NCI-H82 (cell line): ENCODE measurements around the gene GALNT2.
A peak's percentile ranks its signal among the peaks of the same experiment; 100 is the strongest.

Experiments used
- DNase-seq: peaks from one replicate; lab custom pipeline; 2025; lab: John Stamatoyannopoulos, UW

The GALNT2 gene

DNA sequence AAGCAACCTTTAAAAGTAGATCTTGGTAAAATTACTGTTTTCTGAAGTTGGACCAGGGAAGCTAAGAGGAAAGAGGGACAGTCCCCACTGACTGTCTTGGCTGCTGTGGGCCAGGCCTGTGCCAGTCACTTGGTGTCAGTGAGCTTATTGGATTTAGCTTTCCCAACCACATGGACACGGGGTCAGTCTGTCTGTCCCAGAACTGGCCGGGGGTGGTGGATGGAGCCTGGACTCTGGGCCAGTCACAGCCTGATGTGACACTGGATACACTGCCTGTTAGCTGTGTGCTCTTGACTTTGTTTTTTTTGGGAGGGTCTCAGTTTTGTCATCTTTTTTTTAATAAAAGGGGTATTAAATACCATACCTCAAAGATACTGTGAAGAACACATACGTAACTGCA lies 96.7 kb downstream of the GALNT2 start:
- no peak for DNase-seq

DNA sequence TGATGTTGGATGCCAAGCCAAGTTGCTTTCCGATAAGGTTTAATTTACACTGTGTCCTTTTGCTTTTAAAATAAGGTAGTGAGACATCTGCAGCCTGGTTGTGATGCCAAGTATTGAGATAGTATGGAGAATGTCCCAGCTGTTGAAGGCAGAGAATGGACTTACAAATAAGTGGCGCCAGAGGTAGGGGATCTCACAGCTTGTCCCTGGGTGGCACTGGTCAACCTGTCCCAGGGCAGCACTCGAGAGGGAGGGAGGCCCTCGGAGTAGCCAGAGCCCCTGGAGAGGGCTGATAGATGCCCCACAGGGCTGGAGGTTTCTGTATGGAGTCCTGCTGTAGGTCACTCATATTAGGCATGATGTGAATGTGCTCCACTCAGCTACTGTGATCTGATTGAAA lies 98.5 kb downstream of the GALNT2 start:
- no peak for DNase-seq

DNA sequence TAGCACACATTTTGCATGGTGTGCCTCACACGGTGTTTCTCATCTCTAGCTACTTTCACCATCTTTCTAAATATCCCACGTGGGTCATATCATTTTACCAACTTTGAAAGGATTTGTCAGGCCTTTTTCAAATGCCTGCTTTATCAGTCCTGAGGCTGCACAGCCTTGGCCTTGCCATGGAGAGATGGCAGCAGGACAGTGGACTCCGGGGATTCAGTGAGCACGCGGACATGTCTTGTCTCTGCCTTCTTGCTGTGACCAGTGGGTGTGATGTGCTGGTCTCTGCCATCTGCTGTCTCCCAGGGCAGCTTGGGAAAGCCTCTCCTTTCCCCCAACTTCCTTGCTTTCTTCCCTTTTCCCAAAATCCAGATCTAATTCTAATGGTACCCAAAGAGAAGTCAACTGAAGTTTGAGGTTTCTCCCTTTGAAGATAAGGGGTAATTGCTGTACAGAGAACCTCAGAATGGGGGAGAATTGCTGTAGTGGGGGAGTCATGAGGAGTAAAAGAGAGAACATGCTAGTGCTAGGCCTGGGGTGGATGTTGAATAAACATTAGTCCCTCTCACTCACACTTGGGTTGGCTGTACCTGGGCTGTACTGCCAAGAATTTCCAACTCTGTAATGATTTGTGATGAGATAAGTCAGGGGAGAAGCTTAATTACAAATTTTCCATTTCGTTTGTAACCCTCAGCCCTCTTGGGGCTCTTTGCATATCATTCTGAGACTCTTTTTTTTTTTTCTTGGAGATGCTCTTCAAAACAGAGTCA lies 99.5 kb downstream of the GALNT2 start:
- DNase-seq = no peak

DNA sequence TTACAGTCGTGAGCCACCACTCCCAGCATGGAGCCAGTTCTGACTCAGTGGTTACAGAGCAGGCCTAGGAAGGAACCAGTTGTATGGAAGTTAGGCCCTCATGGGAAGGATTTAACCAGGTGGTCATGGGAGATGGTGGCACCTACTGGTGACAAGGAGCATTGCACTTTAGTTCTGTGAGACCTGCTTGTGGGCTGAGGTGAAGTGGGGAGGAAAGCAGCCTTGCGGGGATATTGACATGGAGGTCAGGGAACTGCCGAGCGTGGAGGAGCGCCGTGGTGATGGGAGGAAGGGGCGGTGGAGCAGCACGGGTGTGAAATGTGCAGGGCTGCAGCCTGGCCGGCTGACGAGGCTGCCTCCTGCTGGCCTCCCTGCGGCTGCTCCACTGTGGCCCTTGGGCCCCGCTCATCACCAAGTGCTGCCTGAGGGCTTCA lies 100.4 kb downstream of the GALNT2 start:
- DNase-seq = peak; percentile 81

DNA sequence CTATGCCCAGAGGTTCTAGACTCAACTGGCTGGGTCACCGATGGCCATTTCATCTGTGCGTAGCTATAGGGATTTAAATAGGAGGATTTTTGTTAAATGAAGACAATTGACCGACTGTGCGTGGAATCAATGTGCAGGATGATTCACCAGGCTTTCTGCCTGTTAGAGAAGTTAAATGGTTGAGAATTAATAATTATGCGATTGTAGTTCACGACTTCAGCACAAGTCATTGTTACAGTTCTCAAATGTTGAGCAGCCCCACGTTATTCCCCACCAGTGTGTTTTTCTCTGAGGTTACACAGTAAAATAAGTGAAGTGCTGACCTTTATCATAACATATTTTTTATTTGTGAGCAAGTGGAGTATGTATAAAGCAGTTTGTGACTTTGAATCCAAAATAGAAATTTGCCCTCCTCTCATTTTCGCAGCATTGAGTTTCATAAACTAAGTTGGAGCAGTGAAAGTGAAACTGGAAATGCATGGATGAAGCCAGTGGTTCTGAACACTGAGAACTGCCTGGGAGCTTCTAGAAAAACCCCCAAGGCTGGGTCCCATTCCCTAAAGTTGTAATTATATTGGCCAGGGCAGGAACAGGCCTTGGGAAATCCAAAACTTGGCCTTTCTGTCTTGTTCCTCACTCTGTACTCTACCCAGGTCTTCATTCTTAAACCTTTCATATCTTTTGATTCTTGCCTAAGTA lies 102.6 kb downstream of the GALNT2 start:
- no peak for DNase-seq

DNA sequence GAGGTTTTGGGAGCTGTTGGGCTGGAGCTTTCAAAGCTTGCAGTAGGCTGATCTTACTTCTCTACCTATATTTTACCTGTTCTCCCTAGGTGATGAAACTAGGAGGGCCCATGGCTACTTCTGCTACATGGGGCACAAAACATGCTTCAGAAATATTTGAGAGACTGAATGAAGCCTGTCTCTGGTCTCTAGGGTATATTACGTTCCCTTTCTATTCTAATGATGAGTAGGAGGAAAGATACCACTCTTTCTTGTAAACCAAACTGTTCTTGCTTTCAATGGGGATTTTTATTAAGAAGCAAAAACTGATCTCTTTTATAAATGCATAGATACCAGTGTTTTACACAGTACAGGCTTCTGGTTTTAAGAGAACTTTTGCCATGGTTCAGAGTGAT lies 103.1 kb downstream of the GALNT2 start:
- DNase-seq = no peak

DNA sequence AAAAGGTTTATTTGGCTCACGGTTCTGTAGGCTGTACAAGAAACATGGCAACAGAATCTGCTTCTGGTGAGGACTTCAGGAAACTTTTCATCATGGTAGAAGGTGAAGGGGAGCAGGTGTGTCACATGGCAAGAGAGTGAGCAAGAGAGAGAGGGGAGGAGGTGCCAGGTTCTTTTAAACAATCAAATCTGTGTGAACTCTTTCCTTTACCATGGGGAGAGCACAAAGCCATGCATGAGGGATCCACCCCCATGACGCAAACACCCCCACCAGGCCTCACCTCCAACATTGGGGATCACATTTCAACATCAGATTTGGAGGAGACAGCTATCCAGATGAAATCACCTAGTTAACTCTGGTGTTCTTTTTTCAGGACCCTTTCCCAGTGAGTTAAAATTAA lies 103.6 kb downstream of the GALNT2 start:
- DNase-seq = no peak

DNA sequence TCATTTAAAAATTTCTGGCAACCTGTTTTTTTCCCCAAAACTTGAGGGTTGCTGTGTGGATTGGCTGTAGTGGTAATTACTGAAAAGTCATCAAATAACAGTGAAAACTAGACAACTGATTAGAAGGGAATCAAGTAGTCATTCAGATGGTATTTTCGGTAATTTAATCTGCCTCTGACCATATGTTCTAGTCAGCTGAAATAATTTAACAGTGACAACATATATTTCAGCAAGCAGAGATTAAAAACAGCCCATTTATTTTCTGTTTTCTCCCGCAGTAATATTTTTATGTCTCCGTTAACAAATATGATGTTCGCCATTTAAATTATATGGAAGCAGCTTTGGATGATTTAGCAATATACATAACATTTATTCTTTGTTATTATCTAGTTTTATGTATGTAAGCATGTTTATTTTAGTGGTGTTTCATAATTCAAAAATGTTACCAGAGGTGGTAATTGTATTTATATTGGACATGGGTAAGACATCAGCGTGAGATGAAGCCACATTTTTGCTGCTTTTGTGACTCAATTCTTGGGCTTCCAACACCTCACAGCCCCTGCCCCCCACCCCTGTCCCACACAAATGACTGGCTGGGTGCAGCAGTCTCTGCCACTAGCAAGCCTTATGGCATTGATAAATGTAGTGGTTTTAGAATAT lies 104.4 kb downstream of the GALNT2 start:
- no peak for DNase-seq

DNA sequence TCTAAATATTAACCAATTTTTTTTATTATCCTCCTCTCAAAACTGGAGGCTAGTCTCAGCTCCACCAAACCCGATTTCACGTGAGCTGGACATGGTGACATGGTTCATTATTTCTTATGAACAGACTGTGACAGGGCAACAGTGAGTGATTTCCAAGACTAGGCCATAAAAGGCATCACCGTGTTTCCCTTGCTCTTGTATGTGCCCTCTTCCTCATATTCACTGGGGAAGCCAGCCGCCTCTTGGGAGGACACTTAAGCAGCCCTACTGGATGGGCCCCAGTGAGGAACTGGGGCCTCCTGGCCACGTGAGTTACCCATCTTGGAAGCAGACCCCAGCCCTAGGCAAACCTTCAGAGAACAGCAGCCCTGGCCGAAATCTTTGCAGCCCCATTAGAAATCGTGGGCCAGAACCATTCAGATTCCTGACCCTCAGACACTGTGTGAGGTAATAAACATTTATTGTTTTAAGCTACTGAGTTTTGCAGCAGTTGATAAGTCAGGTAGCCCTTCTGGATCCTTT lies 105.0 kb downstream of the GALNT2 start:
- DNase-seq = no peak

DNA sequence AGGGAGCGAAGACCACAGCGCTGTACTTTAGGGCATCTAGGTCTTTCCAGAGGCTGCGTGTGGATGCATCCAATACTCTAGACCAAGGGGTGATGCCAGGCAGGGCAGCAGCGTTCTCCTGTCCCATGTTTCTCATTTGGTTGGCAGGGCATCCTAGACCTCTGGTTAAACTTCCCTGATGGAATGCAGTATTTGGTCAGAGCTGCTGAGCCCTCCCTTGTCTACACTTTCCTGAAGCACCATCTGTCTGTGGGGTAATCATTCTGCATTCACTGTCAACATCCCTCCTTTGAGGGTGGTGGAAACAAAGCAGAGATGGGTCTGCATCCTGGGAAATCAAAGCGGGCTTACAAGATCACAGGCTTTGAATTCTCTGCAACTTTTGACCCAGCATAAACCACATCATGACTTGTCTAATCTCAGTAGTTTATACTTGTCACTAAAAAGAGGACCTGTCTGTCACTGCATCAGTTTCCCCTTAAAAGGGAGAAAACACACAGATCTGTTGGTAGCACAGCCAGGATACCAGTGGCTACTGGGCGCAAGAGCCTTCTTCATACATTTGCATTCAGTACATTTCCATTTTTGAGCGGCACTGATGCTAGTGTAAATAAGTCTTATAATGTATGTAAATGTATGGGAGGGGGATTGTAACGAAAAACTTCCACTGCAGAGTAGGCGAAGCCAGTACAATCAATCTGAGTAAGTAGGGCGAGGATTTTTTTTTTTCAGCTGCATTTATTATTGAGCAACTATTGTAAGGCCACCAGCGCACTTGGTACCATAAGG lies 106.3 kb downstream of the GALNT2 start:
- peak; percentile 19 for DNase-seq

DNA sequence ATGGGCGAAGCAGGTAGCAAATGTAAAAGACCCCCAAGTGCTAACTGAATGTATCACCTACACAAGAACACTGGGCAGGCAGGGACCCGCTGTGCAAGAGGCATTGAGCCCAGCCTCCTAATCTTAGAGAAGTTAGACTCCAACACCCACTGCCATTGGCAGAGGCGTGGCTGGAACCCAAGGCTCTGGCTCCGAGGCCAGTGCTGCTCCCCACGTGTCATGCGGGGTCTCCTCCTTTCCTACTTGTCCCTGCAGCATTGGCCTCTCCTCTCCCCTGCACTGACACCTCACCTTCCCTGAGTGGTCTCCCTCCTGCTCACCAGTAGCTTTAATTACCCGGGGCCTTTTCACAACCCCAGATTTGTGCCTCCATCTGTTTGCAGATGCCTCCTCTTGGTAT lies 107.0 kb downstream of the GALNT2 start:
- DNase-seq = no peak

DNA sequence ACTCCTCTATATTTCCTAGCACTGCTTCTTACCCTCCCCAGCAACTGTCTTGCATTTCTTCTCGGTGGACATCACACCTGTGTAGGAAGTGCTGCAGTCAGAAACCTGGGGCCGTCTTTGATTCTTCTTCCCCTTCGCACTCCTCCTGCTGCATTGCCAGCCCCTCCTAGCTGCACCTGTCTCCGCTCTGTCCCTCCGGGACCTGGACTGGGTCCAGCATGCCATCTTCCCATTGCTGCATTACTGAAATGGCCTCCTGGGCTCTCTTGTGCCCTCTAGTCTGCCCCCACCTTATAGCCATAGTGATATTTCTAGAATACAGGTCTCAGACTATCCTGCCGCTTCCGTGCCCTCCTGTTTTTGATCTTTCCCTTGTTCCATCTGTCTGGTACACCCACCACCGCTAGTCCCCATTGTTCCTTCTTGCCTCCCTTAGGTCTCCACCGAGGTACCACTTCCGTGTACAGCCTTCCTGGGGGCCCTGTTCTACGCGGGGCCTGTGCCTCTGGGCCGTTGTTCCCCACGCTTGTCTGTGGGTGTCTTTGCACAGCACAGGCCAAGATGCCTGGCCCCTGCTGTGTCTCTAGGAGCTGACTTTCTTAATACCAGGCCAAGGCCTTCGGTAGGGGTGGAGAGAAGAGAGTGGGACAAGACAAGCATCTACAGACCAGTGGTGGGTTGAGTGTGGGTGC lies 107.6 kb downstream of the GALNT2 start:
- DNase-seq = no peak

DNA sequence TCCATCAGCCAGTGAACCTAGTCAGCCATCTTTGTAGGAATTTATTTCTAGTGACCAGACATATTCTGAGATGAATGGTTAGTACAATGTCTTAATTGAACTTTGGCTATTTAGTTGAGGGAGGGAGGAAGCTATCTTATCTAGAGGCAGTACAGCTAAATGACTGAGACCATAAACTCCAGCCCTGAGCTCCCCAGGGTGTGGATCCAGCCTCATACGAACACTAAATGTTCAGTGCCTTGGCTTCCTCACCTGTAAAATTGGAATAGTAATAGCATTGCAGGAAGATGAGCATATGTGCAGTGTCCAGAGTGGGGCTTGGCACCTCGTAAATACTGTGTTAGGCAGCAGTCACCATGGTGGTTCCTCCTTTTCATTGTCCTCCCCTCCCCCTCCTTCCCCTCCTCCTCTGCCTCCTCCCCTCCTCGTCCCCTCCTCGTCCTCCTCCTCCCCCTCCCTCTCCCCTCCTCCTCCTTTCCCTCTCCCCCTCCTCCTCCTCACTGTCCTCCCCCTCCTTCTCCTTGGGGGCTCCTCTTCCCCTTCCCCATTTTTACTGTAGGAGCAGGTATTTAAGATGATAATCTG lies 108.2 kb downstream of the GALNT2 start:
- no peak for DNase-seq

DNA sequence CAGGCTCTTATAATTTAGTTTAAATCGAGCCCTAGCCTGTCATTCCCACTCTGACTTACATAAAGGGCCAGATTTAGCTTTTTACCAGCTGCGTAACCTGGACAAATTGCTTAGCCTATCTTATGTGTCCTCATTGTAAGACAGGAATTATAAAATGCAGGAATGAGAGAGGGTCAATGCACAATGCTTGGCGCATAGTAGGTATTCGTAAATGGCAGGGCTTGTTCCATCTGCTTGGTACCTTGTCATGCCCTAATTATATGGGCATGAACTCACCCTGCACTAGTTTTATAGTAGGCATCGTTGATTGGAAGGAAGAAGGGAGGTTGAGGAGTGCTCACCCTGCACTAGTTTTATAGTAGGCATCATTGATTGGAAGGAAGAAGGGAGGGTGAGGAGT lies 108.8 kb downstream of the GALNT2 start:
- no peak for DNase-seq

DNA sequence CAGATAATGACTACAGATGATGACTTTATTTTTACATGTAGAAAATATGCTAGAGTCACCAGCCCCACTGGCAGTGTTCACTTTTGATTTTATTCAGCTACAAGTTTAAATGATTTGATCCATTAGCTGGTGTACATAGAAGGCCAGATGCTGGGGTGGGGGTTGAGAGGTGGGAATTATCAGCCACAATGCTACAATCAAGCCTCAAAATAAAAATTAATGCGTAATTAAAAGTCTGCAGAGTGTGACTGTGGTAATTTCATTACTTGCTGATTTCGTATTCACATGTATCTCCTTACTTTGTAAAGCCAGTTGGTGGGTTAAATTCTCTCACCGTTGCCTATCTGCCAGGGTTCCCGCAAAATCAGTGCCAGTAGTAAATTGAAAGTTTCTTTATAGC lies 109.3 kb downstream of the GALNT2 start:
- peak; percentile 27 for DNase-seq

DNA sequence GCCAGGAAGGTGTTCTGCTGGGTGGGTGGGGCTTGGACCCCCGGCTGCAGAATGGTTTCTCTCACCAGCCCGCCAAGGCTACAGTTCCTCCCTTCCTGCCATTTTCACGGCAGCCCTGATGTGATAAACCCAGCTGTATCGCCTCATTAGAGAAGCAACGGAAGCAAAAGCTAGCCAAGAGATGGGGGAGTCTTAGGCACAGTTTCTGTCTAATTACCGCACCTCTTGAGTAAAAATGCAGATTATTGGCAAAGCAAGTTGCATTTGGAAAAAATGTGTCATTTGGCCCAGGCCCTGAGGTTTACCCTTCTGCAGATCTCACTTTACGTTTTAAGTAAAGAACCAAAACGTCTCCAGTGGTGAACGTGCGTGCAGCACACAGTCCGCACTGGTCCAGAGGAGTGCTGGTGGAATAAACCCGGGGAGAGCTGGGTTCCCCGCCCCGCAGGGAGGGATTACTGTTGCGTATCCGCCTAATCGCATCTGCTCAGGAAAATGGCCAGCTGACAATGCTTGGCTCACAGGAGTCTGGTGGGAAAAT lies 109.9 kb downstream of the GALNT2 start:
- peak; percentile 98 for DNase-seq

DNA sequence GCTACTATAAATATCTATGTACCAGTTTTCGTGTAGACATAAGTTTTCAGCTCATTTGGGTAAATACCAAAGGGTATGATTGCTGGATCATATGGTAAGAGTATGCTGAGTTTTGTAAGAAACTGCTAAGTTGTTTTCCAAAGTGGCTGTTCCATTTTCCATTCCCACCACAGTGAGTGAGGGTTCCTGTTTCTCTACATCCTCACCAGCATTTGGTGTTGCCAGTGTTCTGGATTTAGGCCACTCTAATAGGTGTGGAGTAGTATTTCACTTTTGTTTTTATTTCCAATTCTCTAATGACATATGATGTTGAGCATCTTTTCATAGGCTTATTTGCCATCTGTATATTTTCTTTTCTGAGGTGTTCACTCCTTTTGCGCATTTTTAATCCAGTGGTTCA lies 112.2 kb downstream of the GALNT2 start:
- no peak for DNase-seq

DNA sequence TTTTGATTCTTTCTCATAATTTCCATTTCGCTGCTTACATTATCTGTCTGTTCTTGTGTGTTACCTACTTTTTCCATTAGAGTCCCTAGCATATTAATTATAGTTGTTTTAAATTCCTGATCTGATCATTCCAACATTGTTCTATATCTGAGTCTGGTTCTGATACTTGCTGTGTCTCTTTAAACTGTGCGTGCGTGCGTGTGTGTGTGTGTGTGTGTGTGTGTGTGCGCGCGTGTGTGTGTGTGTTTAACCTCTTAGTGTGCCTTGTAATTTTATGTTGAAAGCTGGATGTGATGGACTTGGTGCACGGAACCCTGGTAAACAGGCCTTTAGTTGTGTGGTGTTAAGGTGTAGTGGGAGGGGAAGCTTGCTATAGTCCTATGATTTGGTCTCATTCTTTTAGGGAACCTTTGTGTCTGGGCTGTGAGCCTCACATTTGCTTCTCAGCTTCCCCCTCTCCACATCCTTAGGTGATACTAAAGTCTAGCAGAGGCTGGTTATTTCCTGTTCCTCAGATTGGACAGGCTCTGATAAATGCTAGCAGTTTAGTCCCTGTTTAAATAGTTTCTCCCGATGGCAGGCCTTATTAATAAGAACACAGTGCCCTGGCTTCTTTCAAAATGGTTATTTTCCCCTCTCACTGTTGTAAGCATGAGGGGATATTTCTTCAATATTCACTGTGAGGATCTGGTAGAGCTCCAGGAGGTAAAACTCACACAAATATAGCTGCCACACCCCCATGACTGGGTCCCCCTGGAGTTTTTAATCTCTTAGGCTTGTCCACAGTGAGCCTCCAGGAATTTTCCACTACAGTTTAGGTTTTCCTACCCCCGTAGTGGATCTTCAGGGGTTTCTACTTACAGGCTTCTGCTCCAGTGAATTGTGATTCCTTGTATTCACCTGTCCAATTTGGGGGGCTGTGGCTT lies 118.3 kb downstream of the GALNT2 start:
- DNase-seq = no peak

DNA sequence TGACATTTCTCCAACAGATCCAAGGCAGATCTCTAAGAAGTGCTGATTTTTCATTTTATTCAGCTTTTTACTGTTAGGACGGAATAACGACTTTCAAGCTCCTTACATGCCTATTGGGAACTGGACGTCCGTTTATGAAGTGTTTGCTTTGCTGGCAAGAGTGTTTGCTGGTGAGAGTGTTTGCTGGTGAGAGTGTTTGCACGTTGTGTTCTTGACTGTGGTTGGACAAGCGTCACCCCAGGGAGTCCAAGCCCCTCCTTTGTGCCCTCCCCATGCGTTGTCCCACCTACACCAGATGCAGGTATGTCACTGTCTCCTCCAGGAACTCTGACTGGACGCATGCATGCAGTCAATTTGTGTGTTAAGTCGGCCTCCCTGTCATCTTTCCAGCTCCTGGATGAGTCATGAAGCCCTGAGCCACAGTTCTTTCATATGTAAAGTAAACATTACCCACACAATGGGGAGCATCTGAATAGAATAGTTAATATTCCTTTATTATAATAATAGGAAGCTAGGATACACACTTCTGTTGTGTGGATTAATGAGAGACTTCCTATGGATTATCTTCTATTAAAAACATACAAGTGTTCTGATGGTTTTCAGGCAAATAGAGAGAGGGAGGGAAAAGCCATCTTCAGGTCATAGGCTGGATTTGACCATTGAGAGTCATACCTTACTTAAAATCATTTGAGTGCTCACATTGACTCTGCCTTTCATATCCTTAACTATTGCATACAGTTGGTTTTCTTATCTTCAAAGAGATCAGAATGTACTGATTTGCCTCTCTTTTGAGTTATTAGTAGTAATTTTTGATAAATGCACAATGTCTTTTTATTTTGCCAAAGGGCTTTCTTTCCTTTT lies 119.2 kb downstream of the GALNT2 start:
- DNase-seq = no peak
